SK-N-MC (cell line): ENCODE results near the gene BABAM2.

ENCODE experiments used
- DNase-seq: peaks from one replicate; pipeline ENCODE4 v3.0.0-alpha.2; 2011; ENCODE audit warnings: low read depth, low spot score
- H3K27ac ChIP-seq: fragments of 200-600 bp; sonication (generic); 2 replicates; pipeline ENCODE4 v1.5.1; 2016; ENCODE audit warnings: mixed run types
- H3K36me3 ChIP-seq: fragments of 200-600 bp; sonication (generic); 2 replicates; pipeline ENCODE4 v1.6.1; 2017; ENCODE audit warnings: antibody characterized with exemption, low read length, mixed read lengths; ENCODE audit not compliant: insufficient read depth
- H3K4me3 ChIP-seq: fragments of 200-600 bp; sonication (generic); 2 replicates; pipeline ENCODE4 v1.5.1; 2016
- H3K9ac ChIP-seq: fragments of 200-600 bp; sonication (generic); 2 replicates; pipeline ENCODE4 v1.8.0; 2017; ENCODE audit warnings: mixed run types, mixed read lengths; ENCODE audit not compliant: insufficient read length
- H3K9me3 ChIP-seq: fragments of 200-600 bp; sonication (generic); 2 replicates; pipeline ENCODE4 v1.6.1; 2017; ENCODE audit warnings: low read depth, mild to moderate bottlenecking, antibody characterized with exemption, low read length, moderate library complexity, mixed read lengths
- EZH2 ChIP-seq: fragments of 200-600 bp; sonication (generic); IDR thresholded peaks from one replicate; pipeline ENCODE4 v1.6.1; 2017; ENCODE audit warnings: antibody characterized with exemption
- FOXP2 ChIP-seq: optimal IDR thresholded peaks from 2 replicates; pipeline ENCODE3; 2011; ENCODE audit warnings: mild to moderate bottlenecking, moderate library complexity; ENCODE audit not compliant: insufficient read depth; ENCODE audit errors: extremely low read length, control extremely low read depth
- POLR2AphosphoS5 ChIP-seq: IDR thresholded peaks from 2 replicates; pipeline ENCODE4 v1.6.1; 2012; ENCODE audit warnings: mild to moderate bottlenecking, low read depth, low read length, borderline replicate concordance

Gene BABAM2

DNA sequence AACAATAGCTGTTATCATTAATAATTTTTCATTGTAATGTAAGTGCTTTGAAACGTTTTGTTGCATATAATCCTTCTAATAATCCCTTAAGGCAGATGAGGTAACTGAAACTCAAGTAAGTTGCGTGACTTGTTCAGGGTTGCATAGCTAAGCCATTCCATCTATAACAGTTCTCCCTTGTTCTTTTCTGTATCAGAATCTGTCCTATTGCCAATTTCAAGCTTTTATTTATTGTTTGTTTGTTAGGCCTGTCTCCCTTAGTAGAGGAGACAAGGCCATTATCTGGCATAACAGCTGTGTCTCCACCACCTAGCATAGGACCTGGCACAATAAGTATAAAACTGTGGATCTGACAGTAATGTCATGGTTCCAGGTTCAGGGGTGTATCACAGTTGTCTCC is 19.4 kb downstream of the BABAM2 start:
- no peak for DNase-seq
- no peak overlapping the region for H3K4me3 ChIP-seq
- no peaks in the 10 kb centered on the region for H3K9me3 ChIP-seq
- H3K9ac ChIP-seq, result no peak overlapping the region
- no peak overlapping the region for H3K27ac ChIP-seq
- no peaks in the 10 kb centered on the region for H3K36me3 ChIP-seq
- TF ChIP-seq EZH2, result no peak
- TF ChIP-seq POLR2AphosphoS5, result no peak
- no peak for TF ChIP-seq FOXP2

GRCh38 chr2:27911458-27912210 is 21.1 kb downstream of the BABAM2 start:
- H3K36me3 ChIP-seq, result no peaks in the 10 kb centered on the region
- no peaks in the 10 kb centered on the region for H3K9me3 ChIP-seq
- DNase-seq, result no peak
- no peak overlapping the region for H3K4me3 ChIP-seq
- TF ChIP-seq EZH2 (no peak), POLR2AphosphoS5 (no peak), FOXP2 (no peak)
- no peak overlapping the region for H3K27ac ChIP-seq
- no peak overlapping the region for H3K9ac ChIP-seq

GRCh38 chr2:27912512-27912911 is 22.0 kb downstream of the BABAM2 start:
- no peak for TF ChIP-seq EZH2
- no peak for TF ChIP-seq FOXP2
- TF ChIP-seq POLR2AphosphoS5, result no peak
- Histone ChIP-seq H3K9me3 (no peaks in the 10 kb centered on the region), H3K9ac (no peak overlapping the region), H3K27ac (no peak overlapping the region), H3K36me3 (no peaks in the 10 kb centered on the region), H3K4me3 (no peak overlapping the region)
- no peak for DNase-seq

- Histone ChIP-seq H3K27ac (no peak overlapping the region), H3K4me3 (no peak overlapping the region), H3K36me3 (no peaks in the 10 kb centered on the region), H3K9me3 (no peaks in the 10 kb centered on the region), H3K9ac (no peak overlapping the region)
- TF ChIP-seq POLR2AphosphoS5 (no peak), EZH2 (no peak), FOXP2 (no peak)
- no peak for DNase-seq
Observed at GRCh38 chr2:27914041-27914804, 23.7 kb downstream of the BABAM2 start.

DNA sequence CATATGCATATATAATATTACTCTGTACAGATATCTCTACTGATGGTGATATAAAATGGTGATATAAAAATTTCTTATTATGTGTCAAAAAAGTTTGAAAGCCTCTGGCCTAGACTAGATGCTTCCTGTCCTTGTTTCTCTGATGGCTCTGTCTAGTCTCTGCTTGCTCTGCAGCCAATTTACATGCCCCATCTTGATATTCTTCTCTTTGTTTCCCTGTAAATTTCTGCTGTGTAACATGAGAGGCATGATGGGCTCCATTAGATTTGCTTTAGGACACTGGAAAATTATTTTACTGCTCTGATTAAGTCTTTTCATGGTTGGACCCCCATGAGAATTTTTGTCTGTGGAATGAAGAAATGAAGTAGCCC is 24.3 kb downstream of the BABAM2 start:
- H3K36me3 ChIP-seq, result no peaks in the 10 kb centered on the region
- H3K27ac ChIP-seq, result no peak overlapping the region
- no peaks in the 10 kb centered on the region for H3K9me3 ChIP-seq
- TF ChIP-seq POLR2AphosphoS5 (no peak), FOXP2 (no peak), EZH2 (no peak)
- DNase-seq, result no peak
- H3K4me3 ChIP-seq, result no peak overlapping the region
- no peak overlapping the region for H3K9ac ChIP-seq

DNA sequence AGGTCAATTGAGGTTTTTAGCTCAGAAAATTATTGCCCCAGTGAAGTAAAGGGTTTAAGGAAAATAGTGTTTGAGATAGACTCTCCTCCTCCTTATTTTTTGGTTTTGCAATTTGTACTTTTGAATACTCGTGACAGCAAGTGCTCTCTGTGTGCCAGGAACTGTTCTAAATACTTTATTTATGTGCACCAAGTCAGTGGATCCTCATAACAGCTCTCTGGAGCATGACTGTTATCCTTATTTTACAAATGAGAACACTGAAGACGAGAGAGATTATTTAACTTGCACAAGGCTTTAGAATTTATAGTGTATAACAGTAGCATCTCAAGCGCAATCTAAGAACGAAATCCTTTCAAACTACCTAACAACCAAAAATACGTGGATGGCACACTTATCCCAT is 24.7 kb downstream of the BABAM2 start:
- DNase-seq, result no peak
- no peaks in the 10 kb centered on the region for H3K36me3 ChIP-seq
- no peak overlapping the region for H3K9ac ChIP-seq
- no peak for TF ChIP-seq EZH2
- TF ChIP-seq POLR2AphosphoS5, result no peak
- TF ChIP-seq FOXP2, result no peak
- no peak overlapping the region for H3K4me3 ChIP-seq
- H3K9me3 ChIP-seq, result no peaks in the 10 kb centered on the region
- no peak overlapping the region for H3K27ac ChIP-seq

GRCh38 chr2:27915874-27916273 is 25.3 kb downstream of the BABAM2 start:
- Histone ChIP-seq H3K4me3 (no peak overlapping the region), H3K27ac (no peak overlapping the region), H3K9ac (no peak overlapping the region), H3K36me3 (no peaks in the 10 kb centered on the region), H3K9me3 (no peaks in the 10 kb centered on the region)
- no peak for DNase-seq
- no peak for TF ChIP-seq EZH2
- no peak for TF ChIP-seq POLR2AphosphoS5
- no peak for TF ChIP-seq FOXP2

DNA sequence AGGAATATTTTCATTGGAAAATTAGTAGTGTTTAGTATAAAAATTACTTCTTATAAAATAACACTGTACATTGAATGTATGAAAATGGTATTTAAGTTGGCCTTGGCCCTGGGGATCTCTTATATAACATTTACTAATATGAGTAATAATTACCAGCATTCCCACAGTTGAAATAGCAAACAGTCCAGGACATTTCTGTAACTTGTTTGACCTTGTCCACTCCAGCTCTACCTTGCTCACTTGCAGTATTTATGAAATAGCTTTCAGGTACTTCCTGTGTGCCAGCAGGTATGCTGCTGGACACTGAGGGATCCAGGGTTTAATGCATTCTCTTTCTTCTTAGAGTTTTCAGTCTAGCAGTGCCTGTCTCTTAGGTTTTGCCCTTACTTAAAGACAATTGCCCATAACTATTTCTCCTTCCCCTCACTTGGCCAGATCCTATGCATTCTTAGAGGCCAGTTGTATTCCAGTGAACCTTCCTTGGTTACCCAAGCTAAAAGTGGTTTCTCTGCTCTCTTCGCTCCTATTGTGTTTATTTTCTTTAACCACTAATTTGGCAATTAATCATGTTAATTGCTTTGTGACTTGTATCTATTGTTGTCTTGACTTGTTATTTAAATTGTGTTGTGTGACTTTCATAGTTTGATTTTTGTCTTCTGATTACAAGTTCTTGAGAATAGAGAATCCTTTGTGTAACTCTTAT is 25.9 kb downstream of the BABAM2 start:
- Histone ChIP-seq H3K4me3 (no peak overlapping the region), H3K9ac (no peak overlapping the region), H3K27ac (no peak overlapping the region), H3K9me3 (no peaks in the 10 kb centered on the region), H3K36me3 (no peaks in the 10 kb centered on the region)
- TF ChIP-seq EZH2 (no peak), FOXP2 (no peak), POLR2AphosphoS5 (no peak)
- no peak for DNase-seq
